NCI-H526 (cell line): ENCODE results near the gene PMCH.
"Not testable (repeated sequence)": the region's sequence is repeated elsewhere in the genome, so short reads cannot be mapped to it uniquely, and the experiment has no call there.

ENCODE experiments used
- DNase-seq, 2 experiments: peaks; one replicate each; lab custom pipeline; 2025; lab: John Stamatoyannopoulos, UW

Gene PMCH

DNA sequence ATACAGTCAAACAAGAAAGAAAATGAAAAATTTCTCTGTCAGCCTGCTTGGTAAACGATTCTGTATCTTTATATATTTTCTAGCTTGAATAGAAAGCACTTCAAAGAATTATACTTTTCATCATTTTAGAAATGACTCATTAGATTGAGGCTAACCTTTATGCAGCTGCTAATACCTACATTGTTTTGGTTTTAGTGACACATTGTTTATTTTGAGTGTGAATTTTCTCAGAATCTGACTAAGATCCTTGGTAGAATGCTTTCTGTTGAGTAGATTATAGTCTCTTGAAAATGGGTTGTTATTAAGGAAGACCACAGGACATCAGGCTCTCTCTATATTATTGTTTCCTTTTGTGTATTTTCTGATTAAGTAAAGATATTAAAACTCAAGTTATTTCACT, at the start of gene PMCH:
PMCH (minus strand) TSS at position 45 of the 400 bp plus-strand sequence. CDS start 63 bp downstream, outside the sequence.
- no peak for DNase-seq

- DNase-seq = not testable (repeated sequence)
These were observed 43.2 kb upstream of the PMCH start for GRCh38 chr12:102240859-102241258.

DNA sequence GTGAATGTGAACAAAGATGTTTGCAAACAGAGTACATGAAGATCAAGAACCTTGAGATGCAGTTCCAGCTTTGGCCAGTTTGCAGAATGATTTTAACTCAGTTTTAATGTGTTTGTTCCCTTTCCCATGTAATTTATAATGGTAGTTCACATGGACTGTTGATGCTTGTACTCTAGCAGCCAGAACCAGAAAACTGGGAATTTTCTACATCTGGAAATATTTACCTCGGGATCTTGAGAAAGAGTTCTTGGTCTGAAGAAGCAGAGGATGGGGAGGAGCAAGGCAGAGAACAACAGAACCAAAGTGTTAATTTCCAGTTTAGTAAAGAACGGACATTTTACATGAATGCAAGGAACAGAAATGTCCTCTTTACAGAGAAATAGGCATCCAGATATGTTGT, 37.0 kb upstream of the PMCH start:
- no peak for DNase-seq

- no peak for DNase-seq
These were observed 34.8 kb upstream of the PMCH start for GRCh38 chr12:102232446-102232845.

GRCh38 chr12:102232036-102232435, 34.4 kb upstream of the PMCH start:
- DNase-seq = no peak

GRCh38 chr12:102227954-102228353, 30.3 kb upstream of the PMCH start:
- no peak for DNase-seq

DNA sequence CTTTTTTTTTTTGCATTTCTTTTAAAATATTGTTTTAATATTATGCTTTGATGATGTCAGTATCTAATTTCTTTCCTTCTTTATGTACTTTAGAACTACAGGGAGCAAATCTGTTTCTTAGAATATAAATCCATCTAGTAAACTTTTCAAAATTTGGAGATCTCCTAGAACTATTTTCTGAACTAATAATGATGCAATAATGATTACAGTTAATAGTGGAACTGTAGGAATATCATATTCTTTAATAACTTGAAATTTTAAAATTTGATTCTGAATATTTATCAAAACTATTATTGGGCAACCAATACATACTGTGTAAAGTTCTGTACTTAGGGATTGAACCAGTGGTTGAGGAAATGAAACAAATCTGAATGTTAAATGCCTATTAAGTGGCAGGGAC, 23.1 kb upstream of the PMCH start:
- DNase-seq = no peak

DNA sequence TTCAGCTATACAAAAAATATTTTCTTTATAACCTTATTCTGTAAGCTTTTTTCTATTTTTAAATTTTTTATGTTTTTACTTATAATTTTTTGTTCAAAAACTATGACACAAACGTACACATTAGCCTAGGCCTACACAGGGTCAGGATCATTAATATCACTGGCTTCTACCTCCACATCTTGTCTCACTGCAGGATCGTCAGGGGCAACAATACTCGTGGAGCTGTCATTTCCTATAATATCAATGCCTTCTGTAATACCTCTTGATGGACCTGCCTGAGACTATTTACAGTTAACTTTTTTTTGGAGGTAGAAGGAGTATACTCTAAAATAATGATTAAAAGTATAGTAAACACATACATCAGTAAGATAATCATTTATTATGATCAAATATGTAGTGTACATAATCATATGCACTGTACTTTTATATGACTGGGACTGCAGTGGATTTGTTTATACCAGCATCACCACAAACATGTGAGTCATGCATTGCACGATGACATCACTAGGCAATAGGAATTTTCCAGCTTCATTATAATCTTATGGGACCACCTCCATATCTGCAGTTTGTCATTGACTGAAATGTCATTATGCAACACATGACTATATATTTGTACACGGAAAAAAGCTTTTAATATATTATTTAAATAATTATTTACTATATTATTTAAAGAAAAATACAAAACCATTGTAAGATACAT, 18.5 kb upstream of the PMCH start:
- DNase-seq = no peak

DNA sequence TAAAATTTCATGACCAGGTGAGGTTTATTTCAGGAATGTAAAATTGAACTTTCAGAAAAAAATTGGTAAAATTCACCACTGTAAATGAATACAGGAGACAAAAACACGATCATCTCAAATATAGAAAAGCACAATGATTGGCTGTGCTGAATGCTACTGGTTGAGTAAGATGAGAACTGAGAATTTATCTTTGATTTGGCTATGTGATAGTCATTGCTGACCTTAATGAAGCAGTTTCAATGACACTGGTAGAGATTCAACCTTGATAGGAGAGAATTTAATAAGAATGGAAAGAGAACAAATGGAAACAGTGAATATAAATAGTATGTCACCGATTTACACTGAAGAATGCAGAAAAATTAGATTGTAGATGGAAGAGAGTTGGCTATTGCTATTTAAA, 6.4 kb upstream of the PMCH start:
- DNase-seq = no peak

DNA sequence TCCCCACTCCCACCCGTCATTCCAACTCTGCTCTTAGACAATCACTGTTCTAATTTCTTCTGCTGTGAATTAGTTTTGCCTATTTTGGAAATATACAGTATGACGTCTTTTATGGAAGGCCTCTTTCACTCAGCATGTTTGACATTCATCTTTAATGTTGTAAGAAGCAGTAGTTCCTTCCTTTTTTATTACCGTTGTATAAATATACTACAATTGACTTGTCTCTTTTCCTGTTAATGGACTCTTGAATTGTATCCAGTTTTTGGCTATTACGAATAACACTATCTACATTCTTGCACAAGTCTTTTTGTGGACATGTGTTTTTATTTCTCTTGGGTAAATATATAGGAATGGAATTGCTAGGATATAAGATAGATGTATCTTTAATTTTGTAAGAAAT, 4.9 kb upstream of the PMCH start:
- no peak for DNase-seq

GRCh38 chr12:102201436-102202061, 3.9 kb upstream of the PMCH start:
- no peak for DNase-seq

DNA sequence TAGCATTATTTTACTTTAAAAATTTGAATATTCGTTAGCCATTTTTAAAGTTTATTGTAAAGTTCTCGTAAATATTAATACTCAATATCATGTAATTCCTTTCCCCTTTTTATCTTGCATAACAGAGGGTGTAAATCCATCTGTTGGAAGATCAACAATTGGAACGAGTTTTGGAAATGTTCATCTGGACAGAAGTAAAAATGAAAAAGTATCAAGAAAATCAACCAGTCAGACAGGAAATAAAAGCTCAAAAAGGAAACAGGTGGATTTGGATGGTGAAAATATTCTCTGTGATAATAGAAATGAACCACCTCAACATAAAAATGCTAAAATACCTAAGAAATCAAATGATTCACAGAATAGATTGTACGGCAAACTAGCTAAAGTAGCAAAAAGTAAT, 1.8 kb downstream of the PMCH start:
- no peak for DNase-seq

DNA sequence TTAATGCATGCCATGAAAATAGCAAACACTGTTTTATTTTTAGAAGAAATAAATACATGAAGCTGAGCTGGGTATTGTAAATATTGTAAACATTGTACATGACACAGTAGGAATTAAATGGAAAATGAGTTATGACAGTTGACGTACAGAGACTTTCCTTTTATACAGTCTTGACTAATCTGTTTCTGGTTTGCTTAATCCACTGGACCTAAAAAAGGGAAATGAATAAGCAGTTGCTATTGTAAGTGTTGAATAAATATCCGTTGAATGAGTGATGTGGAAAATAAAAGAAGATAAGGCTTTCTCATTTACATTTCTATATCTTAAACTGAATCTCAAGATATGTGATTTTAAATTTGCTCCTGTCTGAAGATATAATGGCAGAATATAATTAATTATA, 15.0 kb downstream of the PMCH start:
- DNase-seq = no peak

GRCh38 chr12:102174761-102175160, 22.9 kb downstream of the PMCH start:
- DNase-seq = no peak

DNA sequence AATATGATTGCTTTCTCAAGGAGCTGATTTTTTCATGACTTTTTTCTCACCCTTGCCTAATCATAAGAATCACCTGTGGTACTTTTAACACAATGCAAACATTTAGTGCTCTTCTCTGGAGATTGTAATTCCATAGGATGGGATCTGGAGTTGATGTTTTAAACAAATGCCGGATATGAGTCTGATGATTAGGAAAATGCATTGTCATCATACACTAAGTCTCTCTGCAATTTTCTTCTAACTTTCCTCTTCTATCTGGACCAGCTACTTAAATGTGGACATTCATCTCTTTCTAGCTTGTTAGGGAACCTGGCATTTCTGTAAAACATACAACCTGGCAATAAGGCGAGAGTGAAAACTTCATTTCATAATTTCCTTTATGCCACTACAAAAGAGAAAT, 23.5 kb downstream of the PMCH start:
- no peak for DNase-seq

- no peak for DNase-seq
These were observed 25.2 kb downstream of the PMCH start for GRCh38 chr12:102172436-102172835.

GRCh38 chr12:102171951-102172350, 25.7 kb downstream of the PMCH start:
- no peak for DNase-seq

GRCh38 chr12:102169922-102170621, 27.6 kb downstream of the PMCH start:
- DNase-seq = peak in 1 of 2 experiments; percentile 22

DNA sequence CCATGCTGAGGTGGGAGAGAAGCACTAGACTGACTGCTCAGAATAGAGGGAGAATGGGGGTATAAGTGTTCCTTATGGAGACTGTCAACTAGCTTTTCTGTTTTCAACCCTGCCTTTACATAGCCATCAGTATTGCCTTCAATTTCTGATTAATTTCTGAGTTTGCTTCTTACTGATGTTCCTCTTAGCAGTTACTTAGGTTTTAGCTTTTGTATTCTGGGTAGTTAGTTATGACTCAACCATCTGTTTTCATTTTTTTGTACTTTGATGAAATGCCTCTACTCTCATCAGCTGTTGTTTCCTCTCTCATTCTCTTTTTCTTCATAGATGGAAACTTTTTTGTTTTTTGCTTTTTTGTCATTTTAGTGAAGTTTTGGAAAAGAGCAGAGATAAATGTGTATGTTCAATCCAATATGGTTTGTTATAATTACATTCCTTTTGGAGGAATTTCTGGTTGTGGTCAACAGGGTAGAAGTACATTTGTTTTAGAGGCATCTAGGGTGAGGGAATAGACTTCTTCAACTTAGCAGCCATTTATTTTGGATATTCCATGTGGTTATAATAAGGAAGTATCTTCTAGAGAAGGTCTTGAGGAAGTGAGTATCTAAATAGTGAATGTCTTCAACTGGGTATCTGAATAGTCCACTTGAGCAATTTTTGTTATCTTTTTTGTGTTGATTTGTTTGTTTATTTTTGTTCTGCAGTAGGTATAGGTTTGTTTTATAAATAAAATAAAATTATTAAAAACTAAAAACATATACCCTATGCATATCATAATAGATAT, 29.6 kb downstream of the PMCH start:
- no peak for DNase-seq

DNA sequence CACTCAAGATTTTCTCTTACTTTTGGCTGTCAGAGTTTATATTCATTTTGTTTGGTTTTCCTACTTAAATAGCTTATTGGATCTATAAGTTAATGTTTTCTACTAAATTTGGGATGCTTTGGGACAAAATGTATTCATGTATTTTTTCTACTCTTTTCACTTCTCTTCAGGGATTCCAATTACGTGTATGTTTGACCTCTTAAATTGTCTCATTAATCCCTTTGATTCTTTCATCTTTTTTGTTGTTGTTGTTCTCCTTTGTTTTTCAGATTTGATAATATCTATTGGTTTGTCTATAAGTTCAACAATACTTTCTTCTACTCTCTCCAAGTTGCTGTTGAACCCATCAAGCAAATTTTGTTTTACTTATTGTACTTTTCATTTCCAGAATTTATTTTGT, 34.2 kb downstream of the PMCH start:
- no peak for DNase-seq

- DNase-seq = not testable (repeated sequence)
These were observed 42.4 kb downstream of the PMCH start for GRCh38 chr12:102155206-102155605.

GRCh38 chr12:102147062-102147587, 50.5 kb downstream of the PMCH start:
- DNase-seq = not testable (repeated sequence)
